Naive B cell (primary cell): ENCODE data around the gene GPSM1. TPM values are rescaled to one million over a fixed set of nuclear protein-coding genes. Genes with fewer than 3 reads are reported as not detected.

Source experiments
- ATAC-seq, 2 donors: fragments of 150-1000 bp; cut with Tn5 transposase; 2 replicates each; pipeline ENCODE4 v1.10.0; 2021; ENCODE audit warnings: low read depth in 2 of 2, mild to moderate bottlenecking in 2 of 2, moderate library complexity in 2 of 2
- DNase-seq: peaks from one replicate; pipeline ENCODE4 v3.0.0; 2022
- H3K27ac Mint-ChIP-seq, 6 donors: one replicate each; pipeline ENCODE4 v1.8.0; 2020 to 2022; ENCODE audit warnings: mild to moderate bottlenecking in 6 of 6, mixed read lengths in 6 of 6, moderate library complexity in 5 of 6, inconsistent platforms in 2 of 6
- H3K27me3 Mint-ChIP-seq, 3 donors: one replicate each; pipeline ENCODE4 v1.8.0; 2021 to 2022; ENCODE audit warnings: mixed read lengths in 3 of 3, mild to moderate bottlenecking in 1 of 3
- H3K36me3 Mint-ChIP-seq, 2 donors: one replicate each; pipeline ENCODE4 v1.8.0; 2020 to 2022; ENCODE audit warnings: mixed read lengths in 2 of 2, inconsistent platforms in 1 of 2, mild to moderate bottlenecking in 1 of 2
- H3K4me1 Mint-ChIP-seq, 3 donors: one replicate each; pipeline ENCODE4 v1.8.0; 2020 to 2022; ENCODE audit warnings: mixed read lengths in 3 of 3, inconsistent platforms in 1 of 3, mild to moderate bottlenecking in 1 of 3, moderate library complexity in 1 of 3
- H3K4me3 Mint-ChIP-seq, 8 donors: one replicate each; pipeline ENCODE4 v1.8.0; 2020 to 2022; ENCODE audit warnings: mild to moderate bottlenecking in 8 of 8, mixed read lengths in 8 of 8, moderate library complexity in 8 of 8, inconsistent platforms in 2 of 8
- H3K9me3 Mint-ChIP-seq, 7 donors: one replicate each; pipeline ENCODE4 v1.8.0; 2020 to 2022; ENCODE audit warnings: mixed read lengths in 7 of 7, mild to moderate bottlenecking in 5 of 7, inconsistent platforms in 2 of 7, moderate library complexity in 1 of 7
- polyA plus RNA-seq, 6 donors: library from polyadenylated mRNA; unstranded; fragments of 300-500 nt; fragmentation: Illumina TruSeq; gene quantifications; one replicate each; pipeline ENCODE4 v1.2.3, GENCODE V29; 2021; ENCODE audit warnings: low read depth in 6 of 6

The GPSM1 gene
- polyA plus RNA-seq, 6 donors from 2014 or later: 0.69 to 1.6 (median 0.94) TPM; not detected in 1

DNA sequence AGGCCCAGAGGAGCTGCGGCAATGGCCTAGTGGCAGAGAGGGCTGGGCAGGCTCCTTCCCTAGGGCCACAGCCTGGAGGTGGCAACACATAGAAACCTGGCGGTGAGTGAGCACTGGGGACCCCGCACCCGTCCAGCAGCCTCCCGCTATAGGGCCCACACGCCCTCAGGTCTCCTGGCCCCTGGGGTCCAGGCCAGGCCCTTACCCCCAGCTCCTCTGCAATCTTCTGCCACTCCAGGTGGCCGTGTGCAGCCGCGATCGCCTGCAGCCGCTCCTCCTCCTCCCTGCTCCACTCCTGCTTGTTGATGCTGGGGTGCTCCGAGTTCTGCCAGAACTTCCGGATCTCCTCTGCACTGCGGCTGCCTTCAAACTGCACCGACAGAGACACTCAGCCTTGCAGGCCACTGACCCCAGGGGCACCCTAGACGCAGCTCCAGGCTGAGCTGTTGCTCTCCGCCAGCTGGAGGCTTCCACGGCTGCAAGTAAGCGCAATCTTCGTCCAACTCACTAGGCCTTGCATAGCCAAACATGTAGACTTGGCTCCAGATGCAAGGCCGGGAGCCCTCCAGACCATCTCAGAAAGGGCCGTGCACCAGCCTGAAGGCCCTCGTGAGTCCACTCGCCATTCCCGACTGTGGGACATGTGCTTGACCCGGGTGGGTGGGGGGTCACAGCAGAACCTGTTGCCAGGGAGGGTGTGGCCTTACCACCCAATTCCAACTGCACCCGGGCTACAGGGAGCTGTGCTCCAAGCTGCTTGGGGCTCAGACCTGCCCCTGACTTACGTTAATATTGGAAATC, 64.6 kb downstream of the GPSM1 start:
- Mint-ChIP-seq H3K27ac (peak overlapping the region in 1 of 6 donors; percentile 69), H3K27me3 (no peaks in the 10 kb centered on the region), H3K36me3 (peaks cover 9 to 12% of the 10 kb centered on the region in 2 donors), H3K9me3 (no peaks in the 10 kb centered on the region), H3K4me1 (no peaks in the 10 kb centered on the region), H3K4me3 (no peak overlapping the region)
- no peak for DNase-seq
- no peak for ATAC-seq

- H3K36me3 Mint-ChIP-seq: peaks cover 9 to 12% of the 10 kb centered on the region in 2 donors
- ATAC-seq (no peak), DNase-seq (no peak)
- H3K4me1 Mint-ChIP-seq: no peaks in the 10 kb centered on the region
- H3K27me3 Mint-ChIP-seq: no peaks in the 10 kb centered on the region
- no peak overlapping the region for H3K27ac Mint-ChIP-seq
- H3K4me3 Mint-ChIP-seq: no peak overlapping the region
- no peaks in the 10 kb centered on the region for H3K9me3 Mint-ChIP-seq
Measured at GRCh38 chr9:136392538-136393449, 65.5 kb downstream of the GPSM1 start.

DNA sequence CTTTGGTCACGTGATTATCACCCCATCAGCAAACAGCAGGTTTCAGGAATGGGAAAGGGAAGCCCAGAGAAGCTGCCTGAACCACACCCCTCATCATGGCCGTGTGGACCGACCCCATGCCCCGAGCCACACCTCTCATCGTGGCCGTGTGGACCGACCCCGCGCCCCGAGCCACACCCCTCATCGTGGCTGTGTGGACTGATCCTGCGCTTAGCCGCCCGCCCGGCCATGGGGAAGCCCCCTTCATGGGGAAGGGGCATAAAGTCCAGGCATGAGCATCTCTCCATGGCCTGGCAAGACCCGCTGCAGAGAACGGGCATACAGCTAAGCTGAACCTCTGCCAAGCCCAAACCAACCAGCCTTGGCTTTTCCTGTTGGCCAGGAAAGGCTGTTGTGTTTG, 66.2 kb downstream of the GPSM1 start:
- no peak for DNase-seq
- Mint-ChIP-seq H3K4me1 (peaks cover under 1 to 5% (median 4%) of the 10 kb centered on the region in 3 donors), H3K9me3 (no peaks in the 10 kb centered on the region), H3K36me3 (peaks cover 9 to 12% of the 10 kb centered on the region in 2 donors), H3K4me3 (no peak overlapping the region), H3K27me3 (no peaks in the 10 kb centered on the region), H3K27ac (no peak overlapping the region)
- no peak for ATAC-seq

- Mint-ChIP-seq H3K36me3 (peaks cover 9 to 12% of the 10 kb centered on the region in 2 donors), H3K27me3 (no peaks in the 10 kb centered on the region), H3K4me3 (no peak overlapping the region), H3K9me3 (no peaks in the 10 kb centered on the region), H3K4me1 (peaks cover 9 to 14% (median 13%) of the 10 kb centered on the region in 3 donors), H3K27ac (no peak overlapping the region)
- ATAC-seq: no peak
- no peak for DNase-seq
Measured at GRCh38 chr9:136394312-136395019, 67.1 kb downstream of the GPSM1 start.

GRCh38 chr9:136395020-136395340, 67.6 kb downstream of the GPSM1 start:
- Mint-ChIP-seq H3K4me3 (no peak overlapping the region), H3K36me3 (peaks cover 5 to 12% of the 10 kb centered on the region in 2 donors), H3K27ac (no peak overlapping the region), H3K4me1 (peaks cover 9 to 15% (median 13%) of the 10 kb centered on the region in 3 donors), H3K27me3 (no peaks in the 10 kb centered on the region), H3K9me3 (no peaks in the 10 kb centered on the region)
- DNase-seq (no peak), ATAC-seq (no peak)

DNA sequence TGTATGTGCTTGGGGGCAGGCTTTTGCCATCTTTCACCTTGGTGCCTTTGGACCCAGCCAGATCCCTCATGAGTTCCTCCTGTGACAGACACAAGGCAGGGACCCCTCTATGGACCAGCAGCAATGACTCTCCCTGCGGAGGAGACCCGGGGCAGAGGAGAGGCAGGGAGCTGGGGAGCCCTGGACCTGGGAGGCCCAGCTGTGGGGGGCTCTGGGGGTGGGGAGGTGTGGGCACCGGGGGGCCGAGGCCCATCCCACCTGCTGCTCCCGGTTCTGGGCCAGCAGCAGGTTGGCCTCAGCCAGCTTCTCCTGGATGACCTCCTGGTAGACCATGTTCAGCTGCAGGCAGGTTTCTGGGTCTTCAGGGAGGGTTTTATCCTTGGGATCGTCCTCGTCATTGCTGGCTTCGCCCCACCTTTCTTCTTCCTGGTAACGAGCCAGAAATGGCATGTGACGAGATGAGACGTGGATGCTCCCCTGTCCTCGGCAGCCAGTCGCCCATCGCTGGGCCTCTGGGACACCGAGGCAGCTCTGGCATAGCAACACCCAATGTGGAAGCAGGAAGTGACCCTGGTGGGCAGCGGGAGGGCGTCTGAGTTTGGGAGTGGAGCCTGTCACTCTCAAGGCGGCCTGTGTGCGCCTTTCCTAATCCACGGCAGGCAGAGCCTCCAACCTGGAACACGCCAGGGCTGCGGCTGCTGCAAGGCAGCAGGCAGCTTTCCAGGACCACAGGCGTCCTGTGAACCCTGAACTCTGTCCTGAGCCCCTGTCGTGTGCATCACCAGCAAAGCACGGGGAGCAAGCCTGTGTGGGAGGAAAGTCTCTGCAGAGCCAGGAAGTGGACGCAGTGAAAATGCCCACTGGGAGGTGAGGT, 68.2 kb downstream of the GPSM1 start:
- ATAC-seq: no peak
- no peaks in the 10 kb centered on the region for H3K27me3 Mint-ChIP-seq
- H3K4me1 Mint-ChIP-seq: peaks cover 9 to 15% (median 13%) of the 10 kb centered on the region in 3 donors
- H3K9me3 Mint-ChIP-seq: no peaks in the 10 kb centered on the region
- DNase-seq: no peak
- H3K4me3 Mint-ChIP-seq: no peak overlapping the region
- H3K27ac Mint-ChIP-seq: no peak overlapping the region
- H3K36me3 Mint-ChIP-seq: peaks cover 5 to 12% of the 10 kb centered on the region in 2 donors

- Mint-ChIP-seq H3K27me3 (no peaks in the 10 kb centered on the region), H3K4me1 (peaks cover 9 to 15% (median 13%) of the 10 kb centered on the region in 3 donors), H3K4me3 (no peak overlapping the region), H3K27ac (no peak overlapping the region), H3K9me3 (no peaks in the 10 kb centered on the region), H3K36me3 (peaks cover 4 to 11% of the 10 kb centered on the region in 2 donors)
- ATAC-seq: no peak
- no peak for DNase-seq
Measured at GRCh38 chr9:136396219-136396515, 68.8 kb downstream of the GPSM1 start.

- Mint-ChIP-seq H3K4me3 (peak overlapping the region in 1 of 8 donors; percentile 94), H3K27ac (no peak overlapping the region), H3K36me3 (no peaks in the 10 kb centered on the region), H3K4me1 (peaks cover 9 to 26% (median 19%) of the 10 kb centered on the region in 3 donors), H3K27me3 (no peaks in the 10 kb centered on the region), H3K9me3 (no peaks in the 10 kb centered on the region)
- no peak for ATAC-seq
- no peak for DNase-seq
Measured at GRCh38 chr9:136397643-136398042, 70.3 kb downstream of the GPSM1 start.

DNA sequence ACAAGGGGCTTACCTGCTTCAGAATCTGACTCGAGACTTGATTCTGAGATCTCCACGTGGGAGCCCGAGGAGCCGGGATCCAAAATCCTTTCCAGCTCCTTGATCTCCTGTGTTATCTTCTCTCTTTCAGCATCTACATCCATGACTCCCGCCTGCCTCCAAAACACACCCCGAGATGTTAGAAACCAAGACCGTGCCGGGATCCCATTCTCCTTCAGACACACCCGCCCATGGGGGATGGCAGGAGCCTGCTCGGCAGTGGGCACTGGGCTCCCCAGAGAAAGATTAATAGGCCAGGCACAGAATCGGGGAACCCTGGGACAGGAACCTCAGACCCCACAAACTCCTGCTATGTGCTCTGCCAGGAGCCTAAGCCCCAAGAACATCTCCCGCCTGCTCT, 70.9 kb downstream of the GPSM1 start:
- Mint-ChIP-seq H3K36me3 (no peaks in the 10 kb centered on the region), H3K4me3 (peak overlapping the region; percentile 80 to 94 (median 88)), H3K4me1 (peaks cover 9 to 31% (median 21%) of the 10 kb centered on the region in 3 donors), H3K9me3 (no peaks in the 10 kb centered on the region), H3K27me3 (no peaks in the 10 kb centered on the region), H3K27ac (peak overlapping the region in 1 of 6 donors; percentile 33)
- ATAC-seq: no peak
- DNase-seq: no peak

- Mint-ChIP-seq H3K4me3 (peak overlapping the region; percentile 80 to 94 (median 88)), H3K4me1 (peaks cover 18 to 42% (median 33%) of the 10 kb centered on the region in 3 donors), H3K27ac (peak overlapping the region in 5 of 6 donors; percentile 62 to 94 (median 85)), H3K27me3 (no peaks in the 10 kb centered on the region), H3K36me3 (no peaks in the 10 kb centered on the region), H3K9me3 (no peaks in the 10 kb centered on the region)
- DNase-seq (peak; percentile 38), ATAC-seq (peak; percentile 19 to 28)
Measured at GRCh38 chr9:136399176-136400037, 72.1 kb downstream of the GPSM1 start.

- Mint-ChIP-seq H3K27ac (peak within 1 kb of the TSS in 5 of 6 donors; percentile 62 to 94 (median 85)), H3K9me3 (no peaks in the 10 kb centered on the region), H3K36me3 (no peaks in the 10 kb centered on the region), H3K4me3 (peak within 1 kb of the TSS; percentile 80 to 94 (median 88)), H3K4me1 (peaks cover 25 to 50% (median 41%) of the 10 kb centered on the region in 3 donors), H3K27me3 (no peaks in the 10 kb centered on the region)
- DNase-seq: peak; percentile 86
- peak; percentile 73 to 77 for ATAC-seq
Measured at GRCh38 chr9:136400038-136400834, 72.9 kb downstream of the GPSM1 start, which contains the start of gene SNAPC4. Gene SNAPC4 (minus strand): TSS chr9:136400170. CDS start chr9:136398428, 1,742 bp downstream.
